GM12878 (cell line): ENCODE results near the gene ACOT7. TPM values are rescaled to one million over a fixed set of nuclear protein-coding genes. Genes with fewer than 3 reads are reported as not detected.

Experiments used
- ATAC-seq: fragments of 200-7000 bp; cut with Tn5 transposase; 3 replicates; pipeline ENCODE4 v1.9.1; 2020; ENCODE audit warnings: mild to moderate bottlenecking, moderate library complexity
- BruUV-seq: library from RNA; stranded (reverse); fragments of 400-500 nt; replicated peaks from 2 replicates; lab custom pipeline; 2021; lab: Mats Ljungman, UMichigan
- CTCF ChIA-PET: fragments of 300-600 bp; sonication (Branson Sonifier 250); formaldehyde crosslinking; extraction: SDS; loops from one replicate; lab custom pipeline; 2021; ENCODE audit warnings: inconsistent platforms; lab: Yijun Ruan, JAX
- POLR2A ChIA-PET: fragments of 350-600 bp; formaldehyde crosslinking; extraction: SDS; loops from one replicate; lab custom pipeline; 2021; ENCODE audit warnings: inconsistent platforms; lab: Charles Lee
- RAD21 ChIA-PET: fragments of 300-600 bp; sonication (Branson Sonifier 250); formaldehyde crosslinking; loops from one replicate; lab custom pipeline; 2023; ENCODE audit warnings: antibody characterized with exemption; ENCODE audit not compliant: unreplicated experiment; lab: Charles Lee
- SMC1A ChIA-PET: fragments of 300-600 bp; sonication (Branson Sonifier 250); formaldehyde crosslinking; loops from one replicate; lab custom pipeline; 2023; ENCODE audit not compliant: unreplicated experiment, uncharacterized antibody; lab: Charles Lee
- DNase-seq: peaks from one replicate; pipeline ENCODE4 v3.0.0-alpha.2; 2011; ENCODE audit warnings: low read depth, low spot score
- FAIRE-seq: peaks from 3 replicates; lab custom pipeline; 2011; peaks lifted over from hg19 to GRCh38; lab: Jason Lieb, UNC
- H2AFZ ChIP-seq: 2 replicates; pipeline ENCODE4 v1.6.0; 2011; ENCODE audit warnings: low read depth, low read length, control low read depth; ENCODE audit not compliant: control insufficient read depth
- H3K27ac ChIP-seq: 2 replicates; pipeline ENCODE4 v1.5.1; 2011; ENCODE audit warnings: control low read depth; ENCODE audit not compliant: control insufficient read depth, insufficient read depth
- H3K27me3 ChIP-seq, 2 experiments: replicated peaks in 1 of 2; 2 replicates each; pipeline versions ENCODE4 v1.6.0 to v1.6.1; 2011; ENCODE audit warnings: low read length in 1 of 2; ENCODE audit not compliant: control insufficient read depth in 2 of 2, insufficient read depth in 2 of 2
- H3K36me3 ChIP-seq, 2 experiments: 2 replicates each; pipeline ENCODE4 v1.5.1; 2011; ENCODE audit warnings: low read length in 1 of 2; ENCODE audit not compliant: control insufficient read depth in 2 of 2, insufficient read depth in 2 of 2
- H3K4me1 ChIP-seq: 2 replicates; pipeline ENCODE4 v1.6.1; 2011; ENCODE audit warnings: mild to moderate bottlenecking, low read length, moderate library complexity, mixed read lengths; ENCODE audit not compliant: control insufficient read depth, insufficient read depth
- H3K4me2 ChIP-seq: 2 replicates; pipeline ENCODE4 v1.6.0; 2011; ENCODE audit warnings: control low read depth; ENCODE audit not compliant: control insufficient read depth, insufficient read depth
- H3K4me3 ChIP-seq: fragments of 200-600 bp; sonication (generic); 2 replicates; pipeline ENCODE4 v1.5.1; 2016
- H3K79me2 ChIP-seq: 2 replicates; pipeline ENCODE4 v1.6.0; 2011; ENCODE audit warnings: low read length; ENCODE audit not compliant: control insufficient read depth, insufficient read depth
- H3K9ac ChIP-seq: 2 replicates; pipeline ENCODE4 v1.8.0; 2011; ENCODE audit warnings: low read length, control low read depth, mixed read lengths; ENCODE audit not compliant: control insufficient read depth, insufficient read depth
- H3K9me3 ChIP-seq: replicated peaks from 3 replicates; pipeline ENCODE4 v1.5.1; 2011; ENCODE audit warnings: mild to moderate bottlenecking, low read length; ENCODE audit not compliant: control insufficient read depth, insufficient read depth
- H4K20me1 ChIP-seq: 2 replicates; pipeline ENCODE4 v1.6.0; 2011; ENCODE audit not compliant: control insufficient read depth, insufficient read depth
- ATF7 ChIP-seq: fragments of 450-650 bp; IDR thresholded peaks from 2 replicates; pipeline ENCODE4 v1.6.1; 2016; ENCODE audit warnings: low read depth, mild to moderate bottlenecking
- CHD2 ChIP-seq: IDR thresholded peaks from 2 replicates; pipeline ENCODE4 v1.6.1; 2011; ENCODE audit warnings: low read depth, low read length, improper control_type of control experiment, borderline replicate concordance
- FOS ChIP-seq: IDR thresholded peaks from 3 replicates; pipeline ENCODE4 v1.6.1; 2011; ENCODE audit warnings: borderline replicate concordance; ENCODE audit not compliant: insufficient read length; ENCODE audit errors: extremely low read depth
- IKZF1 ChIP-seq: fragments of 450-650 bp; conservative IDR thresholded peaks from 2 replicates; pipeline ENCODE4 v1.6.1; 2017; ENCODE audit warnings: antibody characterized with exemption, mild to moderate bottlenecking
- JUND ChIP-seq: IDR thresholded peaks from 2 replicates; pipeline ENCODE4 v1.6.1; 2012; ENCODE audit warnings: low read depth, mild to moderate bottlenecking, low read length, improper control_type of control experiment, moderate library complexity
- MTA2 ChIP-seq: fragments of 450-650 bp; IDR thresholded peaks from 2 replicates; pipeline ENCODE4 v1.6.1; 2016; ENCODE audit warnings: low read depth, mild to moderate bottlenecking, moderate library complexity
- NR2C1 ChIP-seq: fragments of 450-650 bp; IDR thresholded peaks from 2 replicates; pipeline ENCODE4 v1.6.1; 2017; ENCODE audit warnings: antibody characterized with exemption, mild to moderate bottlenecking, moderate library complexity
- RAD51 ChIP-seq: fragments of 450-650 bp; IDR thresholded peaks from 2 replicates; pipeline ENCODE4 v1.6.1; 2016; ENCODE audit warnings: moderate library complexity, mild to moderate bottlenecking, inconsistent platforms
- SMC3 ChIP-seq: IDR thresholded peaks from 2 replicates; pipeline ENCODE4 v1.6.1; 2011; ENCODE audit warnings: low read length, improper control_type of control experiment, borderline replicate concordance
- SRF ChIP-seq, 2 experiments: IDR thresholded peaks; 2 replicates each; pipeline ENCODE4 v1.6.1; 2011; ENCODE audit warnings: low read depth in 2 of 2, low read length in 2 of 2, mild to moderate bottlenecking in 1 of 2, moderate library complexity in 1 of 2
- ZSCAN29 ChIP-seq: fragments of 450-650 bp; IDR thresholded peaks from 2 replicates; pipeline ENCODE4 v1.6.1; 2017; ENCODE audit warnings: mild to moderate bottlenecking, moderate library complexity
- WGBS: methylation state at CpG from one replicate; pipeline ENCODE4 v1.1.6; 2016; ENCODE audit warnings: low lambda C conversion rate; ENCODE audit not compliant: insufficient replicate concordance, insufficient coverage; ENCODE audit errors: missing lambda C conversion rate; 5-methylcytosine and 5-hydroxymethylcytosine counted together
- in situ Hi-C: fragments of 300-500 bp; cut with MboI; formaldehyde crosslinking; loops from 9 replicates; pipeline ENCODE4 v1.14.3; 2018; ENCODE audit warnings: mixed read lengths
- intact Hi-C: fragments of 100-400 bp; cut with micrococcal nuclease; formaldehyde crosslinking; loops from one replicate; pipeline ENCODE4 v1.14.2; 2022; ENCODE audit not compliant: unreplicated experiment
- polyA plus RNA-seq, 11 experiments: library from polyadenylated mRNA; depleted of rRNA in 4 of 11; unstranded in 6 of 11; stranded (reverse) in 5 of 11; fragments of >200 nt; fragmentation: Nextera tagmentation in 4 of 11; fragmentation: Illumina TruSeq in 1 of 11; extraction: Ambion mirVana in 4 of 11; extraction: Trizol in 1 of 11; gene quantifications; 1 replicate in 1 of 11; 2 replicates in 10 of 11; pipeline versions ENCODE4 v1.2.1 to v1.2.3, GENCODE V29; 2011 to 2016; ENCODE audit warnings: inconsistent platforms in 2 of 11, missing spikeins in 2 of 11, low read depth in 1 of 11
- total RNA-seq, 4 experiments: library from RNA; depleted of rRNA in 3 of 4; stranded (reverse); fragments of >200 nt in 3 of 4; fragmentation: Illumina TruSeq in 1 of 4; extraction: Trizol in 1 of 4; gene quantifications; 2 replicates each; pipeline versions ENCODE4 v1.2.1 to v1.2.3, GENCODE V29; 2013 to 2021
- TF ChIP-seq, protein P1 (sequence below): IDR thresholded peaks from 2 replicates; pipeline ENCODE4 v1.6.1; 2012; ENCODE audit warnings: low read depth, low read length, improper control_type of control experiment
- TF ChIP-seq, protein P2 (sequence below): fragments of 450-650 bp; formaldehyde crosslinking; IDR thresholded peaks from 2 replicates; pipeline ENCODE4 v1.4.0; 2020; ENCODE audit warnings: mild to moderate bottlenecking, moderate library complexity
- TF ChIP-seq, protein P3 (sequence below): fragments of 450-650 bp; IDR thresholded peaks from 2 replicates; pipeline ENCODE4 v1.6.1; 2018; ENCODE audit warnings: mild to moderate bottlenecking, low read depth, moderate library complexity; ENCODE audit not compliant: partially characterized antibody

Gene ACOT7
- total and polyA plus RNA-seq, 10 of the 15 experiments (the other 5 are each of a cell fraction or from before 2014, with no cell fraction given), result 8.9 to 206 (median 61.2) TPM

DNA sequence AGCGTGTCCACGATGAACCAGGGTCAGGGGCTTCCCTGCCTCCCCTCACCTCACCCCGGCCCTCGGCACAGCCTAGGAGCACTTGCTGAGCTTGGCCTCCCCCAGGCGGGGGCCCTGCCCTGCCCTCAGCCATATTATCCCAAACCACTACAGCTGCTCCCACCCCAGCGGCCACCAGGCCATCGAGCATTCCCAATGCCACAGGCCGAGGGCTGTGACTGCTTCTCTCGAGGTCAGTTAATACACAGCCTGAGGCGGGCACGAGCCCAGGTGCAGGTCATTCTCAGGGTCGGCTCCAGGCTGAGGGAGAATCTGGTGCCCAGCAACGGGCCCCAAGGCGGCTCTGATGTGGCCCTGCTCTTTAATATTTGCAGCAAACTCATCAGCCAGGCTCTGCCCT, 124.3 kb downstream of the ACOT7 start:
- TF ChIP-seq, protein P1, sequence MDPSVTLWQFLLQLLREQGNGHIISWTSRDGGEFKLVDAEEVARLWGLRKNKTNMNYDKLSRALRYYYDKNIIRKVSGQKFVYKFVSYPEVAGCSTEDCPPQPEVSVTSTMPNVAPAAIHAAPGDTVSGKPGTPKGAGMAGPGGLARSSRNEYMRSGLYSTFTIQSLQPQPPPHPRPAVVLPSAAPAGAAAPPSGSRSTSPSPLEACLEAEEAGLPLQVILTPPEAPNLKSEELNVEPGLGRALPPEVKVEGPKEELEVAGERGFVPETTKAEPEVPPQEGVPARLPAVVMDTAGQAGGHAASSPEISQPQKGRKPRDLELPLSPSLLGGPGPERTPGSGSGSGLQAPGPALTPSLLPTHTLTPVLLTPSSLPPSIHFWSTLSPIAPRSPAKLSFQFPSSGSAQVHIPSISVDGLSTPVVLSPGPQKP, result no peak
- TF ChIP-seq IKZF1, result no peak
- TF ChIP-seq ZSCAN29, result no peak
- no peak for TF ChIP-seq MTA2
- TF ChIP-seq FOS, result no peak
- no peak for TF ChIP-seq CHD2
- TF ChIP-seq SMC3, result no peak
- TF ChIP-seq, protein P2, sequence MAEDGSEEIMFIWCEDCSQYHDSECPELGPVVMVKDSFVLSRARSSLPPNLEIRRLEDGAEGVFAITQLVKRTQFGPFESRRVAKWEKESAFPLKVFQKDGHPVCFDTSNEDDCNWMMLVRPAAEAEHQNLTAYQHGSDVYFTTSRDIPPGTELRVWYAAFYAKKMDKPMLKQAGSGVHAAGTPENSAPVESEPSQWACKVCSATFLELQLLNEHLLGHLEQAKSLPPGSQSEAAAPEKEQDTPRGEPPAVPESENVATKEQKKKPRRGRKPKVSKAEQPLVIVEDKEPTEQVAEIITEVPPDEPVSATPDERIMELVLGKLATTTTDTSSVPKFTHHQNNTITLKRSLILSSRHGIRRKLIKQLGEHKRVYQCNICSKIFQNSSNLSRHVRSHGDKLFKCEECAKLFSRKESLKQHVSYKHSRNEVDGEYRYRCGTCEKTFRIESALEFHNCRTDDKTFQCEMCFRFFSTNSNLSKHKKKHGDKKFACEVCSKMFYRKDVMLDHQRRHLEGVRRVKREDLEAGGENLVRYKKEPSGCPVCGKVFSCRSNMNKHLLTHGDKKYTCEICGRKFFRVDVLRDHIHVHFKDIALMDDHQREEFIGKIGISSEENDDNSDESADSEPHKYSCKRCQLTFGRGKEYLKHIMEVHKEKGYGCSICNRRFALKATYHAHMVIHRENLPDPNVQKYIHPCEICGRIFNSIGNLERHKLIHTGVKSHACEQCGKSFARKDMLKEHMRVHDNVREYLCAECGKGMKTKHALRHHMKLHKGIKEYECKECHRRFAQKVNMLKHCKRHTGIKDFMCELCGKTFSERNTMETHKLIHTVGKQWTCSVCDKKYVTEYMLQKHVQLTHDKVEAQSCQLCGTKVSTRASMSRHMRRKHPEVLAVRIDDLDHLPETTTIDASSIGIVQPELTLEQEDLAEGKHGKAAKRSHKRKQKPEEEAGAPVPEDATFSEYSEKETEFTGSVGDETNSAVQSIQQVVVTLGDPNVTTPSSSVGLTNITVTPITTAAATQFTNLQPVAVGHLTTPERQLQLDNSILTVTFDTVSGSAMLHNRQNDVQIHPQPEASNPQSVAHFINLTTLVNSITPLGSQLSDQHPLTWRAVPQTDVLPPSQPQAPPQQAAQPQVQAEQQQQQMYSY (CRISPR knock-in tag), result no peak
- TF ChIP-seq RAD51, result no peak
- TF ChIP-seq, protein P3, sequence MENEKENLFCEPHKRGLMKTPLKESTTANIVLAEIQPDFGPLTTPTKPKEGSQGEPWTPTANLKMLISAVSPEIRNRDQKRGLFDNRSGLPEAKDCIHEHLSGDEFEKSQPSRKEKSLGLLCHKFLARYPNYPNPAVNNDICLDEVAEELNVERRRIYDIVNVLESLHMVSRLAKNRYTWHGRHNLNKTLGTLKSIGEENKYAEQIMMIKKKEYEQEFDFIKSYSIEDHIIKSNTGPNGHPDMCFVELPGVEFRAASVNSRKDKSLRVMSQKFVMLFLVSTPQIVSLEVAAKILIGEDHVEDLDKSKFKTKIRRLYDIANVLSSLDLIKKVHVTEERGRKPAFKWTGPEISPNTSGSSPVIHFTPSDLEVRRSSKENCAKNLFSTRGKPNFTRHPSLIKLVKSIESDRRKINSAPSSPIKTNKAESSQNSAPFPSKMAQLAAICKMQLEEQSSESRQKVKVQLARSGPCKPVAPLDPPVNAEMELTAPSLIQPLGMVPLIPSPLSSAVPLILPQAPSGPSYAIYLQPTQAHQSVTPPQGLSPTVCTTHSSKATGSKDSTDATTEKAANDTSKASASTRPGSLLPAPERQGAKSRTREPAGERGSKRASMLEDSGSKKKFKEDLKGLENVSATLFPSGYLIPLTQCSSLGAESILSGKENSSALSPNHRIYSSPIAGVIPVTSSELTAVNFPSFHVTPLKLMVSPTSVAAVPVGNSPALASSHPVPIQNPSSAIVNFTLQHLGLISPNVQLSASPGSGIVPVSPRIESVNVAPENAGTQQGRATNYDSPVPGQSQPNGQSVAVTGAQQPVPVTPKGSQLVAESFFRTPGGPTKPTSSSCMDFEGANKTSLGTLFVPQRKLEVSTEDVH, result no peak
- no peak for TF ChIP-seq NR2C1
- TF ChIP-seq ATF7, result no peak
- no peak for TF ChIP-seq SRF (IDR thresholded peaks at IDR 0.05; ENCODE audit: low read depth in 2 of 2, low read length in 2 of 2)
- no peak for TF ChIP-seq JUND
- CTCF ChIA-PET, result no interaction called here
- no peak overlapping the region for H3K4me3 ChIP-seq
- in situ Hi-C loops, result no loop called here
- BruUV-seq, result no TSS peak
- FAIRE-seq (no peak), DNase-seq (no peak), ATAC-seq (no peak)
- H3K4me2 ChIP-seq, result no peak overlapping the region
- no peaks in the 10 kb centered on the region for H3K79me2 ChIP-seq
- H3K4me1 ChIP-seq, result no peaks in the 10 kb centered on the region
- H3K27ac ChIP-seq, result no peak overlapping the region
- intact Hi-C loops, result no loop called here
- POLR2A ChIA-PET, result no interaction called here
- no peaks in the 10 kb centered on the region for H3K9me3 ChIP-seq
- no peaks in the 10 kb centered on the region; the same call in 1 of the 2 replicates for H4K20me1 ChIP-seq
- WGBS, result 89% methylated on average over 14 of the region's 14 CpGs
- SMC1A ChIA-PET, result no interaction called here
- H2AFZ ChIP-seq, result no peak overlapping the region
- no peaks in the 10 kb centered on the region for H3K27me3 ChIP-seq
- RAD21 ChIA-PET, result no interaction called here
- H3K9ac ChIP-seq, result no peak overlapping the region
- peaks cover 0 to 7% of the 10 kb centered on the region in 2 experiments; a peak in 2 of 4 replicates for H3K36me3 ChIP-seq
